GM12891 (cell line): ENCODE results near the gene FNDC3B.

Experiments used
- DNase-seq: peaks from one replicate; pipeline ENCODE4 v3.0.0; 2011; ENCODE audit warnings: low spot score; ENCODE audit not compliant: insufficient read length
- FAIRE-seq: peaks from 2 replicates; lab custom pipeline; 2011; peaks lifted over from hg19 to GRCh38; lab: Jason Lieb, UNC
- PAX5 ChIP-seq: IDR thresholded peaks from 2 replicates; pipeline ENCODE4 v1.6.1; 2011; ENCODE audit warnings: low read length, moderate library complexity, mild to moderate bottlenecking; ENCODE audit not compliant: insufficient read depth, severe bottlenecking
- POLR2A ChIP-seq: IDR thresholded peaks from 2 replicates; pipeline ENCODE4 v1.6.1; 2011; ENCODE audit warnings: low read depth, low read length, control low read depth
- POLR2AphosphoS5 ChIP-seq: IDR thresholded peaks from 2 replicates; pipeline ENCODE4 v1.6.1; 2011; ENCODE audit warnings: low read depth, low read length, control low read depth
- POU2F2 ChIP-seq: IDR thresholded peaks from 2 replicates; pipeline ENCODE4 v1.6.1; 2011; ENCODE audit warnings: low read depth, mild to moderate bottlenecking, control low read depth, low read length, moderate library complexity
- SPI1 ChIP-seq: IDR thresholded peaks from 2 replicates; pipeline ENCODE4 v1.6.1; 2011; ENCODE audit warnings: low read depth, low read length, control low read depth
- TAF1 ChIP-seq: IDR thresholded peaks from 2 replicates; pipeline ENCODE4 v1.6.1; 2011; ENCODE audit warnings: low read depth, low read length, control low read depth

Gene FNDC3B

DNA sequence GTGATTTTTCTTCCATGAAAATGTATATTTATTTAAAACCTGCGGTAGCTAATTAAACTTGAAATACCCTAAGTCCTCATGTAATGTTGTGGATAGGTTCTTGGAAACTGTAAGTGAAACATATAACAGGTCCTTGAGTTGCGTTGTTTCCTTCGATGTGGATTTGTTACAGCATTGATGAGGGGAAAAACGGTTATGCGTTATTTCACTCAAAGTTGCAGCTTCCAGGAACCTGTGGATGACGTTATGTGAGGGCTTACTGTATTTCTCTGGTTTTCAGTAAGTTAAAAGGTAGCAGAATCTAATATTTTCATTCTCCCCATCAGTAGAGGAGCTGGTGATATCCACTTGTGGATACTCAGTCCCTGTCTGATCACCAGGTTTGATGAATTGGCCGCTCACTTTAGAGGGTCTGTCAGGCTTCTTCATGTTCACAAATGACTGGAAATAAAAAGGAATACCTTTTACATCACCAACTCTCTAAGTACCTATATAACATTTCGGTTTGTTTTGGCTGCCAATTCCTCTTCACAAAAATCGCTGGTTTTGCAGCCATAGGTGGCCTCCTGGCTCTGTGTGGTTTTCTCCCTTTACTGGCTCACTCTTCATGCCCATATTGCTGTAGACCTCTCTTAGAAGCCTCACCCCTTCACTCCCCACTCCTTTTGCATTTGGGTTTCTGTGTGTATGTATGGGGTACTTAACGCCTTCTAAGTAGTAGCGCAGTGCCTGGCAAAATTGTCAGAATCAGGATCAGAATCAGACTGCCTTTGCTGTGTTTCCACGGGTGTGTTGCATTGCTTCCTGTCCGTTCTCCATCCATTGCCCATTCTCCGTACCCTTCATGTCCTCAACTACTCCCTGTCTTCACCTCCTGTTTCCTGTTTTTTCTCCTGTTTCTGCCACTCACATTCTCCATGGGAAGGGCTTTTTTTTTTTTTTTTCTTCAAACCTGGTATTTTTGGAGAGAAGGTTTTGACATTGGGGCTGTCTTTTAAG, 112.6 kb downstream of the FNDC3B start:
- TF ChIP-seq POLR2A = no peak
- TF ChIP-seq SPI1 = no peak
- TF ChIP-seq TAF1 = no peak
- TF ChIP-seq POLR2AphosphoS5 = no peak
- TF ChIP-seq PAX5 = no peak
- TF ChIP-seq POU2F2 = no peak
- FAIRE-seq (no peak), DNase-seq (no peak)

DNA sequence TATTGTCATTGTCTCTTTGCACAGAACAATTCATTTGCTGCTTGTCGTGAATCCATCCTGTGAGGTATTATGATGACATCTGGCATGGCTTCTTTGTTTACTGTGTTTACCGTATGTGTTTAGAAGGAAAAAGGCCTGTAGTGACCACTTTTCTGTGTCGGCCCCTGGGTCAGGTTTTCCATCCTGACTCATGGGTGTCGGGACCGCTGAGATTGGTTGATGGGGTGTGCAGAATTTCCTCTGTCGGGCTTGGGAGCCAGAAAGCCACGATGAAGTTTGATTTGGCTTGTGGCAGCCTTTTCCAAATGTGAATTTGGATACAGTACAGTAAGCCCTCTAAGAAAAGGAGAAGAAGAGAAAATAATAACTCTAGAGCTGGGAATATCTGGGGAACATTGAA, 113.5 kb downstream of the FNDC3B start:
- FAIRE-seq = no peak
- DNase-seq = no peak

DNA sequence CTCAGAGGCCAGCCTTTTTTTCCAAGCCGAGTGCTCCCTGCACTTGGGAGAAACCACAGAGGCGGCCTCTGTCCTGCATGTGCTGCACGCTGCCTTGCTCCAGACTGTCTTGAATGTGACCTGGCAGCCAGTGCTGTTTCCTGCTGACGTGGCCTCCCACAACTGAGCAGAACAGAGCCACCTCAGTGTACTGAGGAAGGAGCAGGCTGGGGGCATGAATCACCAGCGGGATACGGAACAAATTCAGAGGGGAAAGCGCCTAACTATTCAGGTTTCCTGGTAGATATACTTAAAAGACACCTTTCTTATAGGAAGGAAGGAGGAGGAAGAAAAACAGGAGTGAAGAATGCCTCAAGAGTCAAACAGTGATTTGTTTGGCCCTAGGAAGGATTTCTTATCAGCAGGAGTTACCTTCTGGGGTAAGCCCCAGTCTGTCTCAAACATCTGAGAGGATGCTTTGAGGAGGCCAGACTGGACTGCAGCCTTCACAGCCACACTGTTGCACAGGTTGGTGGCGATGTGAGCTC, 114.0 kb downstream of the FNDC3B start:
- TF ChIP-seq POLR2AphosphoS5 (no peak), TAF1 (no peak)
- FAIRE-seq = peak; percentile 47
- no peak for DNase-seq

More for the DNA sequence above, 113.5 kb downstream of the FNDC3B start:
- TF ChIP-seq POLR2A (no peak), TAF1 (no peak), POLR2AphosphoS5 (no peak), SPI1 (no peak), PAX5 (no peak), POU2F2 (no peak)

DNA sequence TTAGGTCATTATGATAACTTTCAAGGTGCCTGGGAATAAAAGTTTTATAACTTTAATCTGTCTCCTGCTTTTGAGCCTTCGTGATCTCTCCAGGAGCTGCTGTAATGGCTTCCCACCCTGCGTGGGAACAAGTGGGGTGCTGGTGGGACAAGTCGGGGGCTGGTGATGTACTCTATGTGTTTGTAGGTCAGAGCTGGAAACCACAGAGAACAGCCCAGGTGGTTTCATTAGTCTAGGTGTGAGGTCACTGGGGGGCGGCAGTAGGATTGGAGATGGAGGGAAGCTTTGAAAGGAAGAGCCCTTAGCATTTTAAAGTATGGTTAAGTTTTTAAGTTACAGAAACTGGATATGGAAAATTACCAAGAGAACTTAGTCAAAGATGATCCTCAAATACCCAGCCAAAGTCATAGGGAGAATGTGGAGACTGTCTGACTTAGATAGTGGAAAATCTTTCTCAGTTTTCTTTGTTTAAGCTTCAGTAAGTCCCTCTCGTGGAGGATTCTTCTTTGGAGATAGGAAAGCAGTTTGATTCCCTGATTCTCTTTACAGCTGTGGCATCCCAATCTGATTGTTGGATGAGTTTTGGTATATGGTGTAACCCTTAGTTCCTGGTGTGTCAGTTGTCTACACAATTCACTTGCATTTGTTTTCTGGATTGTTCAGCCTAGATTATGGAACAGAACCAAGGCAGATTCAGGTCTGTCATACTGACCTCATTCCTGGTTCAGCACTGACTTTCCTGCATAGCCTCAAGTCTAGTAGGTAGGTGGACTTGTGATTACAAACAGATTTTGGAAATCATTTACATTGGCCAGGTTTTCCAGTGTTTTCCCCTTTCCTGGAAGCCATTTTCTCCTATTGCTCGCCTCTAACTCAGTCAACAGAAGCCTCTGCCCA, 115.6 kb downstream of the FNDC3B start:
- DNase-seq (no peak), FAIRE-seq (peak; percentile 66)
- TF ChIP-seq POLR2AphosphoS5 = no peak
- no peak for TF ChIP-seq POU2F2
- no peak for TF ChIP-seq POLR2A
- TF ChIP-seq TAF1 = no peak
- TF ChIP-seq PAX5 = no peak
- TF ChIP-seq SPI1 = no peak

DNA sequence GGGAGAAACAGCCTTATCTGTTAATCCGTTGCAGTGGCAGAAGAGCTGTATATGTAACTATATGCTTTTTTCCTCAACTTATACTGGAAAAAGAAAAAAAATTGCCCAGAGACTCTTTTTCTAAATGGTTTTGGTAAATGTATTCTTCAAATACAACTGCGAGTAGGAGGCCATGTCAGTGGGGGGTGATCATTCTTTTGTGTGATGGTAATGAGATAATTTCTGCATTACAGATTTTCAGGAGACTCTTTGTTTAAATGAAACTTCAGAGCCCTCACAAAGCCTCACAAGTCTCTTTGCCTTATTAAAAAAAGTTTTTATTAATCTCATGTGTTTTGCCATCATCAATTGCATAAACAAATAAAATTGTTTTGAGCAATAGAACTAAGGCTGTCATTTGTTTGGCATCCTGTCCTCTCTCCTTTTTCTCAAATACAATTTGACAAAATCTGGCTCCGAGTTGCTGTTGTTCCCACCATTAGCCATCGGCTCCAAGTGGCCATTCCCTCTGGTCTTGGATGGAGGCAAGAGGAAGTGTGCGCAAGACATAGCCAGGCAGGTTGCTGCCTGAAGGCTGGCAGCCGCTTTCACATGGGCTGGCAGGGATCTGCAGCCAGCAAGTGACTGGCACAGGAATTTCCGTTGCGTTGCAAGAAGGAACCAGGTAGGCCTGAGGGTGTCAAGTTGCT, 116.7 kb downstream of the FNDC3B start:
- FAIRE-seq = no peak
- TF ChIP-seq POLR2A (no peak), POLR2AphosphoS5 (no peak), TAF1 (no peak), PAX5 (no peak), SPI1 (no peak), POU2F2 (no peak)
- no peak for DNase-seq

DNA sequence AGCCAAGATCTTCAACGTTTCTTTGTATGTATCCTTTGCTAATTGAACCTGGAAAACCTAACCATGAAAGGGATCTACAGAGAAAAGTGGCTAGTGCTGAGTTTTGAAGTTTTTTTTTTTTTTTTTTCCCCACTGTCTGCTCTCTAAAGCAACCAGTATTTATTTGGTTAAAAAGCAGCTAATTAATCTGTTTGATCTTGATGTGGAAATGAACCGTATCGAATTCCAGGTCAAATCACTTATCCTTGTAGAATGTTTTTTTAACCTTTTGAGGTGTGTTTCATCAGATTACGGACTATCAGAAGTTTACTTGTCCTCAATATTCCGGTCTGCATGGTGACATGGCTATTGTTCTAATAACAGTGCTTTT, 117.2 kb downstream of the FNDC3B start:
- DNase-seq (no peak), FAIRE-seq (no peak)
- TF ChIP-seq POLR2AphosphoS5 (no peak), POU2F2 (no peak)

DNA sequence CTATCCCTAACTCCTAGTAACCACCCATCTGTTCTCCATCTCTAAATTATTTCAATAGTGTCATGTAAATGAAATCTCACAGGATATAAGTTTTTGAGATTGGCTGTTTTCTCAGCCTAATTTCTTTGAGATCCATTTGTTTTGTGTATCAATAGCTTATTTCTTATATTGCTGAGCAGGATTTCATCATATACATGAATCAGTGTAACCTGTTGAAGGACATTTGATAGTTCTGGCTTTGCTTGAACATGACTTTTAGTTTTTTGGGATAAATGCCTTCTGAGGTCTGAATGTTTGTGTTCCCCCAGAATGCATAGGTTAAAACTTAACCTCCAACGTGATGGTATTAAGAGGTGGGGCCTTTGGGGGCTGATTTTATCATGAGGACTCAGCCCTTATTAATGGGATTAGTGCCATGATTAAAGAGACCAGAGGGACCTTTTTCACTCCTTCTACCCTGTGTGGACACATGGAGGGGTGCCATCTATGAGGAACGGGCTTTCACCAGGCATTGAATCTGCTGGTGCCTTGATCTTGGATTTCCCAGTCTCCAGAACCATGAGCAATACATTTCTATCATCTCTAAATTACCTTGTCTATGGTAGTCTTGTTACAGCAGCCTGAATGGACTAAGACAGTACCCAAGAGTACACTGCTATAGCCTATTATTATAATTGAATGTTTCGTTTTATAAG, 118.3 kb downstream of the FNDC3B start:
- no peak for FAIRE-seq
- TF ChIP-seq SPI1 (no peak), POLR2AphosphoS5 (no peak), POLR2A (no peak), POU2F2 (no peak), PAX5 (no peak), TAF1 (no peak)

DNA sequence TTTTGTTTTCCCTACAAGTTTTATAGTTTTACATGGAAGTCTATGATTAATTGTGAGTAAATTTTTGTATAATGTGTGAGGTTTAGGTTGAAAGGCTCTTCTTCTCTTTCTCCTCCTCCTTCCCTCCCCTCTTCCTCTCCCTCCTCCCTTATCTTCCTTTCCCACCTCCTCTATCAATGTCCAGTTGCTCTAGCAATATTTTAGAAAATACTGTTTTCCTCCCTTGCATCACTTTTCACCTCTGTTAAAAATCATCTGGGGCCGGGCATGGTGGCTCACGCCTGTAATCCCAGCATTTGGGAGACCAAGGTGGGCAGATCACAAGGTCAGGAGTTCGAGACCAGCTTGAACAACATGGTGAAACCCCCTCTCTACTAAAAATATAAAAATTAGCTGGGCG, 119.4 kb downstream of the FNDC3B start:
- TF ChIP-seq TAF1 (no peak), PAX5 (no peak), SPI1 (no peak), POLR2AphosphoS5 (no peak), POLR2A (no peak), POU2F2 (no peak)
- DNase-seq (no peak), FAIRE-seq (no peak)

More for the DNA sequence above, 118.3 kb downstream of the FNDC3B start:
- DNase-seq = no peak
